ENCODE results near the gene TEAD1.
"Not testable (repeated sequence)": the region's sequence is repeated elsewhere in the genome, so short reads cannot be mapped to it uniquely, and the experiment has no call there.

The TEAD1 gene

DNA sequence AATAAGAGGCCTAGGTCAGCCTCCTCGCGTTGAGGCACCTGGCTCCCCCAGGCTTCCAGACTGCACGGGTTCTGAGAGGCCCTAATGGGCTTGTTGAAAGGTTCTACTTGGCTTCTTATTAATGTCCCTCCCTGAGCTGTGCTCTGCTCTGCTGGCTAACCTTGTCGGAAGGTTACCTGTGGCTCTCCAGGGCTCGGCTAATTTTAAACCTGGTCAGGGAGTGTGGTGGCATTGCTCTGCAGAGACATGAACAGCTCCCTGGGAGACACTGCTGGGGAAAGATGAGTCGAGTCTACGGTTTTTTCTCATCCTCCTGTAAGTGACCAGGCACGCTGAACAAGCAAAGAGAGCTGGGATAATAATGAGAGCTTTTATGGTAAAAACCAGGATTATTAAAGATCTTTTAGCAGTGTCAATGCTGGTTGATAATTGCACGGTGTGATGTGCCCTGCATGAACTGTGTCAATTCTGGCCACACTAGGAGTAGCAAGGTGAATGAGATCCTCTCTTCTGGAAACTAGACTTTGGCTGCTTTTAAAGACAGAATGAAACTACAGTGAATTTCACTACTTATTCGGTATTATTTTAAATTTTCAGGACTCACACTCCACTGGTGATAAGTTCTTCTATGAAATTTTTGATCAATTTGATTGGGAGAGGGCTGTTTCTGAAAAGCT is 70.7 kb downstream of the TEAD1 start:
- no peak for DNase-seq

DNA sequence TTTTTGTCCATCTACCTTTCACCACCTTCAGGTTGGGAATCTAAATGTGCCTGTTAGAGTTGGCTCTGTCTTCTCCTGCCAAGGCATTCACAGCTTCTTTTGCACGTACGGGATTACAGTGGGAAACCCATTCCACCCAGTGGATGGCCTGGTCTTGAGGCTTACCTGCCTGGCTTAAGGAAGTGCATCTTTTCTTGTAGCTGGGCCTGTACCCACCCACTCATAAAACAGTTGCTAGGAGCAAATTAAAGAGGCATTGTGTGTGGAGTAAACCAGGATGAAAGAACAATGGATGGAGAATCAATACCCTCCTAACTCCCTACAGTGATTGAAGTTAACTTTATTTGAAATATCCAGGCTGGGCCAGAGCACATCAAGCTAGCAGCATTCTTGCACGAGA is 71.6 kb downstream of the TEAD1 start:
- no peak for DNase-seq

DNA sequence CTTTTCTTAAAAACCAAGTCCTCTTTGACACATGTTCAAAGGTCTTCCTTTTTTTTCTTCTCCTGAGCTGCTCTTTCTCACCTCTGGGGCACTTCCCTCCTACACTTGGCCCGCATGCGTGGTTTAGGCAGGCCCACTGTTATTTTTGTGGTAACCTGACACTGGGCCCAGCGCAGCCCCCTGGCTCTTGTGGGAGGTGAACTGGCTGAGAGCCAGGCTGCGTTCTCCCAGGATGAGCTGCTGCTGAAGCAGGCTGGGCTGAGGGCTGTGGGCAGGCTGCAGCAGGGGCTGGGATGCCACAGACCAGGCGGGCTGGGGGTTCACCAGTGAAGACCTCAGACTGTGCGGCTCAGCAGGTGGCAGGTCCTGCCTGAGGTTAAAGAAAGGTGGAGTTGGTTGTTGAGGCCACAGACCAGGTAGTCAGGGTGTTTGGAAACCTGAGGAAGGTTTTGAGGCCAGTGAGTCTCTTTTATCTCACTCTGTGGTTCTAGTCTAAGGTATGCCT is 72.4 kb downstream of the TEAD1 start:
- no peak for DNase-seq

DNA sequence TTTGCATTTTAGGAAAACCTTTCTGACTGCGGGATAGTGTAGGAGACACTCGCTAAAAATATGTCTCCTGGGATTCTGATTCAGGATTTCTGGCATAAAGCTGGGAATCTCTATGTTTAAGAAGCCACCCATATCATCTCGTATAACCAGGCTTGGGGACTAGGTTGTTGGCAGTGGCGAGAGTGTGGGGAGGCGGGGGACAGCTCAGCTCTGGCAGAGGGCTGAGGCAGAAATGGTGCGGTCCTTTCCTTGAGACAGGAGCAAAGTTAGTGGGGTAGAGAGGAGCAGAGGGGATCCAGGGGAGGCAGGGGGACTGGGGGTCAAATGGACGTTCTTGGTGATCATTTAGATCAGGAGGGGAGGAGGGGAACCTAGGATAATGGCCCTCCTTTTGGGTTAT is 74.3 kb downstream of the TEAD1 start:
- no peak for DNase-seq

DNA sequence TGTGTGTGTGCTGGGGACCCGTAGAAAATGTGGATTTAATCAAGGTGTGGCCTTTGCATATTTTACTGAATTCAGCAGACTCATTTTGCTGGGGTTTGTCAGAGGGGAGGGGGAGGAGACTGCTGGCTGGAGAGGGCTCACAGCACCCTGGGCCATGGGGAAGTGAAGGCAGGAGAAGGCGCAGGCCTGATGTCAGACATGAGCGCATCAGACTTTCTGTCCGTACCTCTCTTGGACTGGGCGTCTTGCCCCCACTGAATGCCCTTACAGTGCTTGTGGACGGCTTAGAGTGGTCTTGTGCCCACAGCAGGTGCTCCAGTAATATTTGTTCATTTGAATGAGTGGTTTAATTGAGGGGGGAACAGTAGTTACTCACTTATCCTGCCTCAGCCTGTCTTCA is 75.2 kb downstream of the TEAD1 start:
- no peak for DNase-seq

DNA sequence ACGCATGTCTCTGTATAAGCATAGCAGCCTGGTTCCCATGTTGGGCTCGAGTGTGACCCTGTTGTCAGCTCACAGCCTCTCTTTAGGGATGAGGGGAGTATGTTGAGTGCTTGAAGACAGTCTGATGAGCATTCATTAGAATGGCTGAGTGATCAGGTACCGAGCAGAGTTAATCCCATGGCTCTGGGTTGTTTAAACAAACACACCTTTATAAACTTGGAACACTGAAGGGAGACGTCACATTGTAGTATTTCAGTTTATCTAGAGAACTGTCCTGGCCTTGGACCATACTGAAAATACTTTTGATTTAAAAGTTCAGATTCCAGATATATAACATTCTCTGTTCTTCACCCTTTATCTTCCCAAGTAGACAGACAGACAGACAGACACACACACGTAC is 76.0 kb downstream of the TEAD1 start:
- DNase-seq = no peak

DNA sequence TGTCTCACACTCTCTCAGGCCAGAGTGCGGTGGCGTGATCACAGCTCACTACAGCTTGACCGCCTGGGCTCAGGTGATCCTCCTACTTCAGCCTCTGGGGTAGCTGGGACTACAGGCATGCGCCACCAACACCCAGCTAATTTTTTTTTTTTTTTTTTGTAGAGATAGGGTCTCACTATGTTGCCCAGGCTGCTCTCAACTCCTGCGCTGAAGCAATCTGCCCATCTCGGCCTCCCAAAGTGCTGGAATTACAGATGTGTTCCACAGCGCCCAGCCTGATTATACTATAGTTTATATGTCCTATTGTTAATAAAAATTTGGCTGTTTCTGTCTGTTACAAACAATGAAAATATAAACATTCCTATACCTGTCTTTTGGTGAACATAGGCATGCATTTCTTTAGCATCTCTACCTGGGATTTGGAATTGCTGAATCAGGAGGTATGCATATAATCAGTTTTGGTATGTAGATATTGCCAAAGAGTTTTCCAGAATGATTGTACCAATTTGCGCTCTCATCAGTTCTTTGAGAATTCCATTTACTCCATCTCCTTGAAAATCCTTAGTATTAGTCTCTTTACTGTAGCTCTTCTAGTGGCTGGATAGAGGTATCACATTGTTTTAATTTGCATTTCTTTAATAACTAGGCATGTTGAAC is 78.8 kb downstream of the TEAD1 start:
- DNase-seq = no peak

DNA sequence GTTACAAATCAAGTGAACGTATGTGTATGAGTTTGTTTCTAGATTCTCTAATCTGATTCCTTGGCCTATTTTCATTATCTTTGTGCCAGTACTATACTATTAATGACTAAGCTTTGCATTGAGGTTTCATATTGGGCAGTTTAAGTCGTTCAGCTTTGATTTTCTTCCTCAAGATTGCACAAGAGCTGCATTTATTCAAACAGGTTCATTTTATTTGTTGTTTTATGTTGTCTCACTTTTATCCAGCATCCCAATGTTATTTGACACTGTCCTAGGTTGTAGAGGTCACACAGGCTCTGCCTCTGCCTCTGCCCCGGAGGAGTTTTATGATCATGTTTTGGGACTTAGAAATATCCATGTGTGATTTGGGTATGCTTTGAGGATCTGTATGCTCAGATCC is 79.8 kb downstream of the TEAD1 start:
- DNase-seq = no peak

DNA sequence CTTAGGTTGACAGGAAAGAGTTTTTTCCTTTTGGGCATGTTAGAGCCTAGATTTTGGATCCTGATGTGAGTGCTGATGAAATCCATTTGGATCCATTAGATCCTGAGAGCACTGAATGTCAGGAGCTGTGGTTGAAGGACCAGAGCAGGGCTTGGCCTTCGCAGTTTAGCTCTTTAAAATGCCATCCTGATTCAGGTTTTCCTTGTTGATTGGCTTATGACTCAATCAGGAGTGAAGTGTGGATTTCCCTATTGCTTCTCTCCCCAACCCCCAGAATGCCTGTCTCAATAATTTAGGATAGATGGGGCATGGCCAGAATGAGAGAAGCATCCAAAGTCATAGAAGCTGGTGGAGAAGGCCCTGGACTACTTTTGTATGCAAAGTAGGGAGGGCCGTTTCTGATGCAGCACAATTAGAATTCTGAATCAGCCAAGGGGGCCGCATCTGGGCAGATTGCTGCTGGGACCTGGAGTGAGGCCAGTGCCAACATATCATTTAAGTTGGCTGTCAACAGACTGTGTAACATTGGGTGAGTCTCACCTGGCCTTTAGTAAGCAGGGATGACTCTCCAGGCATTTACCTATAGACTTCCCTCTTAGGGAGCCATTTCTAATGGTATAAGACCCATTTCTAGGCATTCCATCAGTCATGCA is 80.5 kb downstream of the TEAD1 start:
- no peak for DNase-seq

DNA sequence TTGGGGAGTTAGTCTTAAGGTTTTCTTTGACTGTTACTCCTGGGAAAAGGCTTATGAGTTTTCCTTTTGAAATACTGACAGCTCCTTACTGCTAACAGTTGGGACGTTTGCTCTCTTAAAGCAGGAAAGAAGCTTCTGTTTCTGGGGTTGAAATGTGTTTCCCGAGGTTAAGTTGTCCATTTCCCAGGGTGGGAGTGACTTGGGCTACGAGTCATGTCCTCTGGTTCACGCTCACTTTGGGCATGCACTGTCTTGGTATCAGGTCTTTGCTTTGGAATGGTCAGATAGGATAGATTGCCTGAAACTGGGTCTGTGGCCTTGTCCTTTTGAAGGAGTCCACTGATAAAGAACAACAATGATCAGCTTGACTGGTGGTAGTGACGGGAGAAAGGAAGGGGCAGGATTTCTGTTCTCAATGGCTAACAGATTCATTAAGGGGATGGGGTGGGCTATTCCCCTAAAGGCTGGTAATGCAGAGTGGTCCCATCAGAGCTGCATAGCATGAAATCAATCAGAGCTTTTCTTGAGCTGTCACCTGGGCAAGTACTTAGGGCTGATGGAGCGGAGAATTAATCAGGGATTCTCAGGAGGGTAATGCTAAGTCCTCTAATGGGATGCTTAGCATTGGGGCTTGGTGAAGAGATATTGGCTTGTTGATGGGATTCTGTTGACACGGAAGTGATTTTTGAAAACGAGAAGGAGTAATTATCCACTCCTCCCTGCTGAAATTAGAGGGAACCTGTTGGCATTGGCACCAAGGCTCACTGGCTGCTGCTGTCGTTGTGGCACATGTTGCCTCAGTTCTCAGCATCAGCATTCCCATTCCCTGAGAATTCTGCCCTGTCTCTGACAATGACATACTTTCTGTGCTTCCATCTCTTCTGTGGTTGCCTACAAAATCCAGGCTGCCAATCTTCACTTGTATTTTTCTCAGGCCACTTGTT is 81.6 kb downstream of the TEAD1 start:
- no peak for DNase-seq

DNA sequence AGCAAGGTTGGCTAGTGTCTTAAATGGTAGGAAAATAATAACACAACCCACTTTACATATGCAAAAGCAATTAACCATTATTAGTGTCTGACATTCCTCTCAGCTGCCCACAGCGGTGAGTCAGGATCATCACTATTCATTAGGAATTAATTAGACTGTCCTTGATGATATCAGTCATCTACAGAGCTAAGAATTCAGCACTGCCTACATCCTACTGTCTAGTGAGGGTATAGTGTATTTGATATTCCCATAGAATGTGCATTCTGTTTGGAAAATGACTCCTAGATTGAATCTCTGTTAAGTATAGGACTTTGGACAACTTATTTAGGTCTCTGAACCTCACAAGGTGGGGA is 82.2 kb downstream of the TEAD1 start:
- no peak for DNase-seq

DNA sequence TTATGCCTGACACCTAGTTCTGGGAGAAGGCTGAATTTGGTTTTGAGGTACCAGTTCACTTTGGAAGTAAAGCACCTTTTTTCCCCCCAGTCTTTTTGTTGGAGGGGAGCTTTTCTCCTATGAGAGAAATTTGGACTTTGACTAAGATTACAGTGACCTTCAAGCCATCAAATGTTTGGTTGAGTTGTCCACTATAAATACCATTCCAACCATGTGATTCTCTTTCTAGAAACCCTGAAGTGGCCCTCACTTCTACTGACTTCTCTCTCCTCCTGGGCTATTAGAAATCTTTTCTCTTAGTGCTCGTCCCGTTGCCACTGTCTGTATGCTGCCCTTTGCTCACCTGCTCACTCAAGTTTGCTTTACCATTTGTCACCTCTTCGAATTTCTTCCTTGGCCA is 82.6 kb downstream of the TEAD1 start:
- DNase-seq = no peak

DNA sequence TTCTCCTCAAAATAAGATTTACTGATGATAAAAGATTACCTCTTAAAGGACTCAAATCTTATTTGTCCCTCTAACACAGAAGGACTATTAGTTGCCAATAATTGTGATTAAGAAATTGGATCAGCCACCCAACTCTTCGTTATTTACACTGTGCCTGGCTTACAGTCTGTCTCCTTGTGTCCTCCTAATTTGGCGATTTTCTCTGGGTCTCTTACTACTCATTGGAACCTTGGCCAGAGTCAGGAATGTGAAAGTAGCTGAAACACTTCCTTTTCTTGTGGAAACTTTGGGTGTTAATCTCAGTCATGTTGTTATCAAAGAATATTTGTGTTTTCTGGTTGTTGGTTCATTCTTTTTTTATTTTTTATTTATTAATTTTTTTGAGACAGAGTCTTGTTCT is 83.2 kb downstream of the TEAD1 start:
- DNase-seq = no peak

DNA sequence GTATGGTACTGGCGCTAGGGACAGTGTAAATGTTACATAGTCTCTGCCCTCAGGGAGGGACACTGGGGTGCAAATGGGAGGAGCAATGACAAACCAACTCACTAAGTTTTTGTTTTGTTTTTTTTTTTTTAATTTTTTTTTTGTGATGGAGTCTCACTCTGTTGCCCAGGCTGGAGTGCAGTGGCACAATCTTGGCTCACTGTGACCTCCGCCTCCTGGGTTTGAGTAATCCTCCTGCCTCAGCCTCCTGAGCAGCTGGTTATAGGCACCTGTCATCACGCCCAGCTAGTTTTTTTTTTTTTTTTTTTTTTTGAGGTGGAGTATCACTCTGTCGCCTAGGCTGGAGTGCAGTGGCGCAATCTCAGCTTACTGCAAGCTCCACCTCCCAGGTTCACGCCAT is 83.9 kb downstream of the TEAD1 start:
- not testable (repeated sequence) for DNase-seq

DNA sequence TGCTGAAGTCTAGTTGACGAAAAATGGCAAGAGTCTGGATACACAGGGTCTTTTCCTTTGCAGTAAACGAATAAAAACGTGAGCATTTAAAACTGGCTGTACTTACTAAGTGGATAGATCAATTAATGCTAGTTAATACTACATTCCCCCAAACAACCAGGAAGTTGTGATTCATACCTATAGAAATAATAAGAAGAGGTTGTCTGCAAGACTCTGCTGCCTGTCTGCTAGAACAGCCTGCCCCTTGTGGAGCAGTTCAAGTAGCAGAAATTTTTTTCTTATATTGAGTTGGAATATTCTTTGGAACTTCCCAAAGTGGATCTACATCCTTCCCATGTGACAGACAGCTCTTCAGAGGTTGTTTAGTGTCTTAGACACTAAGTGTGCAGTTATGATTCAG is 86.8 kb downstream of the TEAD1 start:
- DNase-seq = no peak

DNA sequence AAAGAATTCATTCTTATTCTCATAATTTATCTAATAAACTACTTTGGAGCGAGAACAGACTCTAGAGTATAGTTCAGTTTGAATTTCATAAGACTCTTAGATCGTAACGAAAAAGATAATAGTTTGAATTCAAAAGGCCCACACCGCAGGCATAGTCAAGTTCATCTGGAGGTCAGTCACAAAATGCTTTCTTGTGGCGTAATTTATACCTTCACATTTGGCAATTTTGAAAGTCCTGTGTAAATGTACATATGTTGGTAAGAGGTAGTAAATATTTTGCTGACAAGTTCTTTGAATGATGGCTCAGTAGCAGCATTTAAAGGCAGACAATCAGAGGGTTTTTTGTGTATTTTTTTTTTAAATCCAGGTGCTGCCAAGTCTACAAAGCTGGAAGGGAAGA is 88.1 kb downstream of the TEAD1 start:
- DNase-seq = no peak

DNA sequence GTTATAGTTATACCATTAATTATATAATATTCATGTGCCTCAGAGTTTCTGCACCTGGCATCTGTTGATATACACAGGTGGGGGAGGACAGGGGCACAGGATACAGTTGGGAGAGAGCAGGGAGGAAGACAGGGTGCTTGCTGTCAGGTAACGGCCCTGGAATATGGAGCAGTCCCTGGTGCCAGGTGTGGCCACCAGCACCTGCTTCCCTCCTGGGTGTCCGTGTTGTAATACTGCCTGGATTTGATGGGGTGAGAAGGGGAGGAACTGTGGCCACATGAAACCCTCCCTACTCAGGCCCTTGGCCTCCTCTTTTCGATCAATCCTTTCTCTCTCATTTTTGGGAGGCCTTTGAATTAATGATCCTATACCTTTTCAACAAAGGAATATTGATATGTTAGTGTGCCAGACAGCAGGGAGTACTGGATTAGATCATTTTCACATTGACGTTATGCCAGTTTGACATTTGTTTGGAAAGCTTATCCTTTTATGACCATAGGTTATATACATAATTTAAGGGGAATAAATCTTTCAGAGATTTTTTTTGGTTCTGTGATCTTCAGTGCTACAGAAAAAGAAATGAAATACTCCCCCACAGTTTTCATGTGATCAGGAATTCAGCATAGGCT is 88.6 kb downstream of the TEAD1 start:
- DNase-seq = no peak

DNA sequence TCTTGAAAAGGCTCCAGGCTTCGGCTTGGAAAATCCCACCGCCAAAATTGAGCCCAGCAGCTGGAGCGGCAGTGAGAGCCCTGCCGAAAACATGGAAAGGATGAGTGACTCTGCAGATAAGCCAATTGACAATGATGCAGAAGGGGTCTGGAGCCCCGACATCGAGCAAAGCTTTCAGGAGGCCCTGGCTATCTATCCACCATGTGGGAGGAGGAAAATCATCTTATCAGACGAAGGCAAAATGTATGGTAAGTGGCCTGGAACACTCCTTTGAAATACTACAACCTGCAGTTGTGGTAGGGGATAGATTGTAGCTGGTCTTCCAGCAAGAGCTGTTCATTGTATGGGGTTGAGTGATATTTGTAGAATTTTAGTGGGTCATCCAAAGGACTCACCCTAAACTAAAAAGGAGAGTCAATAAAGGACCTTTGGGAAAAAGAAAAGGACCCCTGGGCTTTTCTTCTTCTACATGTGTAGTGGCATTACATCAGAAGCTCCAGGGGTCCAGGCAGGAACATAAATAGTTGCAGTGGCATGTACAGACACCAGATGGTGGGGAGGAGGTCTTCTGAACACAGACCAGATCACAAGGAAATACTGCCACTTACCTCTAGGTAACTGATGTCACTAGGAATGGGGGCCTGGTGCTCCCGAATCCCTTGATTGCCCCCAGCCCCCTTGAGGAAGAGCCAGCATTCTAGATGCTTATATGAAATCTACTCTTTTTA is 90.1 kb downstream of the TEAD1 start:
- DNase-seq = no peak

DNA sequence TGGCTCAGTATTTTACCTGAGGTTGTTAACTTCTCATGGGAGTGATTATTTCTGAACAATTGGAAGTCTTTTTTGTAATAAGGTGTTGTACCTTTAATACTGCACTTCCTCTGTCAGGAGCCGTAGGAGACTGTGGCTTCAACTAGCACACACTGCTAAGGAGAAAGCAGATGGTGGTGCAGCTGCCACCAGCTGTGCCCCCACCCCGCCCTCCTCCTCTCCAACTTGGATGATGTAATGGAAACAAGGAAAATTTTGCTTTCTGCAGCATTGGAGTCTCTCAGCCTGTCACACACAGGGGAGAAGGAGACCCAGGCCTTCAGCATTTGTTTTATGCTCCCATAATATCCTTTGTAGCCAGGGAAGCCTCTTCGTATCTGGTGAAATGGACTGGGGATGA is 91.2 kb downstream of the TEAD1 start:
- peak in 1 of 2 donors; percentile 10 for DNase-seq

DNA sequence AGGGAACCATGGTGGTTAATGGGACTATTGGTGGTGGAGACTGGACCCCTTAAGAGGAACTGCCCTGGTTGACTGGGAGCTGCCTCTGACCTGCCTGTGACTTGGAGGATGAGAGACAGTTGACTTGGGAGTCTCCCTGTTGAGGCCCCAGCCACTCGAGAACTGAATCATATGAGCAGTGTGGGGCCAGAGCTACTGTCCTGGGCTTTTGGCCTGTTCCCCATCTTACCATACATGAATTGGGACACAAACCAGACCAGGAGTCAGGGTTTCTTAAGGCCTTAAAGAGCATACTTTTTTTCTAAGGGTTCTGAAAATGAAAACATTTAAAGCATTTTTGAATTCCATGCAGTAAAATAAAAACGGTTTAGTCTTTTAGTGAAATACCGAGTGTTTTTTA is 92.8 kb downstream of the TEAD1 start:
- DNase-seq = no peak

DNA sequence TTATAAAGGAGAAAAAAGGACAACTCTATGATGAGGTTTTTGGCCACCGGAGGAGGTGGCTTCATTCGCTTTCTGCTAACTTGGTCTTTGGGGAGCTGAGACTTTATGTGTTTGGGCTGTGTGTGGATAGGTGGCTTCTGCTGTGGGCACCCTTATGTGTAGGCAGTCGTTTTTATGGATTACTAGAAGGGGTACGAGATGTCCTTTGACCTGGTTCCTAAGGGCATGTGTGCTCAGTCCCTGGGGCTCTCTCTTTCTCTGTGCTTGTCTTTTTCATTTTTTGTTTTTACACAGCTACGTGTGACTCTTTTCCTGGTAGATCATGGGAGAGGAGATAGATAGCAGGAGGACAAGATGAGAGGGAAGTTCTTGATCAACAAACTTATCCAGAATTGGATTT is 93.4 kb downstream of the TEAD1 start:
- DNase-seq = no peak

Measured in hippocampal formation (tissue), 2 donors.